Measurements from ENCODE around the gene CACNA1C. TPM values are rescaled to one million over a fixed set of nuclear protein-coding genes. Genes with fewer than 3 reads are reported as not detected.

Gene CACNA1C
- total RNA-seq, 1 experiment from 2014 or later, result 1.1 TPM

DNA sequence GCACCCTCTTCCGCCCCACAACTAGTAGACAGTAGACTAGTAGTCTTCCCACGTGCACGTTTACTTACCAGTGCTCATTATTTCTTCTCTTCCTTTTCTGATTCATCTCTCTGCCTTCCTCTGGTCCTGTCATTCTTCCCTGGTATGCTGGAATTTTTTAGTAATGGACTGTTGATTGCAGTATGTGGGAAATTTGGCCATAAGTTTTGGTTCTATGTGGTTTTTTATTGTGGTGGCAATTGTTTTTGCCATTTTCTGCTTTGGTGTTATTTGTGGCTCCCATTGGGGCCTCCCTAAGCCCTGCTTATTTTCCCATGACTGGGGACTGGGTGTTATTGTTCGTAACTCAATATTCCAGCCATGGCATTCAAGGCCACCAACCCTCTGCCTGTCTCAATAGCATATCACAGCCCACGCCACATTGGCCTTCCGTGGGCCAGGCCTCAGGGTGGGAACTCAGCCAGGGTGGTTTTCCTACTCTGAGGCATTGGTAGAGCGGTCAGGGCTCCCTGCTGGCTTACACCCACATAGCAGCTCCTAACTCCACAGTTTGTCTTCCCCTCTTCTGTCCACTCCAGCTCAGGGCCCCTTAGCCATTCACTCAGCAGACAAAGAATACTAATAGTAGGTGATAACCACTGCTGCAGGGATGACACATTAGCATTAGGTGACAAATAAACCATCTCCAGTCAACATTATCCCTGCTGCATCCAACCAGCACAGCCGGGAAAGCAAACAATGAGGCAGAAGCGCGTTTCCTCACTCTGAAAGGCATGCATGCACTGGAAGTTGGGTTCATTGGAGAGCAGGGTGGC is 321.5 kb downstream of the CACNA1C start:
- no peak overlapping the region for H3T11ph ChIP-seq (ENCODE audit: low read length)
- no peaks in the 10 kb centered on the region for H3K79me2 ChIP-seq (ENCODE audit: insufficient read depth, low read length)
- Mint-ChIP-seq H3K27ac (no peak overlapping the region), H3K4me3 (no peak overlapping the region), H3K36me3 (ENCODE audit: insufficient read depth in 1 of 3, low read depth in 3 of 3) (no peaks in the 10 kb centered on the region), H3K9me3 (no peaks in the 10 kb centered on the region), H3K27me3 (ENCODE audit: low read depth) (no peaks in the 10 kb centered on the region; the same call in none of the 2 replicates), H3K4me1 (peaks cover 12% of the 10 kb centered on the region in 2 experiments)
- no peak overlapping the region for H3K9ac ChIP-seq (ENCODE audit: extremely low read depth, insufficient read length, low read length)
- H3K79me1 ChIP-seq (ENCODE audit: insufficient read depth, low read depth, low read length, poor library complexity, severe bottlenecking), result no peaks in the 10 kb centered on the region
- TF ChIP-seq, protein P1, sequence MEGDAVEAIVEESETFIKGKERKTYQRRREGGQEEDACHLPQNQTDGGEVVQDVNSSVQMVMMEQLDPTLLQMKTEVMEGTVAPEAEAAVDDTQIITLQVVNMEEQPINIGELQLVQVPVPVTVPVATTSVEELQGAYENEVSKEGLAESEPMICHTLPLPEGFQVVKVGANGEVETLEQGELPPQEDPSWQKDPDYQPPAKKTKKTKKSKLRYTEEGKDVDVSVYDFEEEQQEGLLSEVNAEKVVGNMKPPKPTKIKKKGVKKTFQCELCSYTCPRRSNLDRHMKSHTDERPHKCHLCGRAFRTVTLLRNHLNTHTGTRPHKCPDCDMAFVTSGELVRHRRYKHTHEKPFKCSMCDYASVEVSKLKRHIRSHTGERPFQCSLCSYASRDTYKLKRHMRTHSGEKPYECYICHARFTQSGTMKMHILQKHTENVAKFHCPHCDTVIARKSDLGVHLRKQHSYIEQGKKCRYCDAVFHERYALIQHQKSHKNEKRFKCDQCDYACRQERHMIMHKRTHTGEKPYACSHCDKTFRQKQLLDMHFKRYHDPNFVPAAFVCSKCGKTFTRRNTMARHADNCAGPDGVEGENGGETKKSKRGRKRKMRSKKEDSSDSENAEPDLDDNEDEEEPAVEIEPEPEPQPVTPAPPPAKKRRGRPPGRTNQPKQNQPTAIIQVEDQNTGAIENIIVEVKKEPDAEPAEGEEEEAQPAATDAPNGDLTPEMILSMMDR (conservative IDR thresholded peaks at IDR 0.05), result no peak
- H4K91ac ChIP-seq (ENCODE audit: insufficient read length, low read depth, low read length), result no peak overlapping the region
- no peak overlapping the region for H2BK5ac ChIP-seq (ENCODE audit: insufficient read length, low read length)
- no peak overlapping the region for H4K5ac ChIP-seq (ENCODE audit: insufficient read length, low read depth, low read length)
- no peak overlapping the region for H3K56ac ChIP-seq (ENCODE audit: insufficient read length, low read depth, low read length)
- H3K27me3 ChIP-seq (ENCODE audit: insufficient read depth, low read length), result no peaks in the 10 kb centered on the region
- H3K23me2 ChIP-seq (ENCODE audit: insufficient read length, low read depth, low read length, poor library complexity, severe bottlenecking), result no peaks in the 10 kb centered on the region
- H2AK5ac ChIP-seq (ENCODE audit: insufficient read length, low read length), result no peak overlapping the region
- no peak overlapping the region for H3K14ac ChIP-seq (ENCODE audit: insufficient read depth, low read length)
- no peak overlapping the region for H3K4me2 ChIP-seq (ENCODE audit: insufficient read depth, insufficient read length, low read length)
- H2AFZ ChIP-seq (ENCODE audit: low read length), result no peak overlapping the region
- no peak overlapping the region for H3K23ac ChIP-seq (ENCODE audit: insufficient read length, low read depth, low read length)
- no peak overlapping the region for H2BK12ac ChIP-seq (ENCODE audit: insufficient read length, low read depth, low read length)
- H3K4ac ChIP-seq (ENCODE audit: low read depth, low read length), result no peak overlapping the region
- H2BK120ac ChIP-seq (ENCODE audit: low read depth, low read length, poor library complexity, severe bottlenecking), result no peak overlapping the region
- H4K20me1 ChIP-seq (ENCODE audit: control insufficient read depth, insufficient read depth, insufficient read length), result no peaks in the 10 kb centered on the region
- H3K18ac ChIP-seq (ENCODE audit: insufficient read length, low read depth, low read length), result no peak overlapping the region
- peaks cover 2% of the 10 kb centered on the region; the same call in 1 of the 2 replicates for H3K4me1 ChIP-seq (ENCODE audit: insufficient read depth, low read length)
- no peak overlapping the region for H2BK20ac ChIP-seq (ENCODE audit: low read depth, low read length, poor library complexity, severe bottlenecking)
- DNase-seq, result no peak
- H3K9me3 ChIP-seq (ENCODE audit: control insufficient read depth, low read depth, low read length), result no peaks in the 10 kb centered on the region
- WGBS (ENCODE audit: extremely low coverage, insufficient read length, low lambda C conversion rate), result no CpG with 5 or more reads among the region's 10 CpGs
- H4K8ac ChIP-seq (replicated peaks; ENCODE audit: insufficient read length, low read depth, low read length), result no peak overlapping the region
- H2BK15ac ChIP-seq (ENCODE audit: low read depth, low read length), result no peak overlapping the region
- H3K27ac ChIP-seq (ENCODE audit: insufficient read length, low read depth, low read length), result no peak overlapping the region

All from H9 (cell line).